ENCODE results near the gene BEAN1. TPM values are rescaled to one million over a fixed set of nuclear protein-coding genes. Genes with fewer than 3 reads are reported as not detected.

The BEAN1 gene
- total and polyA plus RNA-seq, 12 donors: 0.26 to 9.6 (median 2.0) TPM

DNA sequence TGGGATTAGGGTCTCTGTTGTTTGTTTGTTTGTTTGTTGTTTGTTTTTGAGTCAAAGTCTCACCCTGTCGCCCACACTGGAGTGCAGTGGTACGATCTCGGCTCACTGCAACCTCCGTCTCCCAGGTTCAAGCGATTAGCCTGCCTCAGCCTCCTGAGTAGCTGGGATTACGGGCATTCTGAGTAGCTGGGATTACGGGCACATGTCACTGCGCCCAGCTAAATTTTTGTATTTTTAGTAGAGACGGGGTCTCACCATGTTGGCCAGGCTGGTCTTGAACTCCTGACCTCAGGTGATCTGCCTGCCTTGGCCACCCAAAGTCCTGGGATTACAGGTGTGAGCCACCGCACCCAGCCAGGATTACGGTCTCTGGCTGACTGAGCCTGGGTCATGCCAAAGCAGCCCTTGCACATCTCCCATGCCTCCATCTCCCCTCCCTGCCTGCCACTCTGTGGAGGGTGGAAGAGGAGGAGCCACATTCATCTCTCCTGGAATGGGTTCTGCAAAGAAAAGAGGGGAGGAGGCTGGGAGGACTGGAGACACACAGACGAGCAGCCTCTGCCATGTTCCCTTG, 59.2 kb downstream of the BEAN1 start:
- Histone ChIP-seq H3K27ac (peak overlapping the region in 5 of 10 donors; percentile 9 to 72 (median 37)), H3K4me3 (no peak overlapping the region), H3K36me3 (peaks cover 0 to 2% (median 0%) of the 10 kb centered on the region in 9 donors), H3K9me3 (peaks cover 0 to 5% (median 0%) of the 10 kb centered on the region in 11 donors), H3K27me3 (no peaks in the 10 kb centered on the region), H3K4me1 (peaks cover 0 to 34% (median 17%) of the 10 kb centered on the region in 9 donors)
- intact Hi-C loops (cut with DNase I): loop anchor here in 3 of 10 donors (10.0 kb wide), 3 partner anchors 69 to 141 kb away; partner anchors contain the start of genes CKLF (in 1 of the 3), CMTM3 (in 1 of the 3) and TK2 (in 1 of the 3)
- ATAC-seq: no peak
- no peak for DNase-seq
- 94 to 95% methylated on average over 12 of the region's 12 CpGs for WGBS, 2 donors
- no peak for TF ChIP-seq CTCF (IDR thresholded peaks at IDR 0.05)

GRCh38 chr16:66486773-66487579, 59.9 kb downstream of the BEAN1 start:
- H3K4me1 ChIP-seq: peaks cover 0 to 34% (median 17%) of the 10 kb centered on the region in 9 donors
- no peak for TF ChIP-seq CTCF (IDR thresholded peaks at IDR 0.05)
- H3K4me3 ChIP-seq: no peak overlapping the region
- peak overlapping the region in 5 of 10 donors; percentile 9 to 72 (median 37) for H3K27ac ChIP-seq
- ATAC-seq (peak; percentile 14 to 63 (median 44)), DNase-seq (peak in 1 of 2 donors; percentile 38)
- H3K27me3 ChIP-seq: no peaks in the 10 kb centered on the region
- WGBS, 2 donors: 66 to 74% methylated on average over 3 of the region's 3 CpGs
- peaks cover 0 to 2% (median 0%) of the 10 kb centered on the region in 9 donors for H3K36me3 ChIP-seq
- intact Hi-C loops (cut with DNase I): loop anchor here in 3 of 10 donors (10.0 kb wide), 3 partner anchors 68 to 142 kb away; partner anchors contain the start of genes CKLF (in 1 of the 3), CMTM3 (in 1 of the 3) and TK2 (in 1 of the 3)
- H3K9me3 ChIP-seq: peaks cover 0 to 5% (median 0%) of the 10 kb centered on the region in 11 donors

GRCh38 chr16:66487580-66488275, 60.6 kb downstream of the BEAN1 start:
- Histone ChIP-seq H3K4me1 (peaks cover 0 to 34% (median 17%) of the 10 kb centered on the region in 9 donors), H3K9me3 (peaks cover 0 to 5% (median 0%) of the 10 kb centered on the region in 11 donors), H3K27me3 (no peaks in the 10 kb centered on the region), H3K27ac (peak overlapping the region in 2 of 10 donors; percentile 58 to 72), H3K4me3 (no peak overlapping the region), H3K36me3 (peaks cover 0 to 2% (median 0%) of the 10 kb centered on the region in 9 donors)
- WGBS, 2 donors: 88 to 89% methylated on average over 5 of the region's 5 CpGs
- DNase-seq (no peak), ATAC-seq (no peak)
- TF ChIP-seq CTCF (IDR thresholded peaks at IDR 0.05): no peak
- intact Hi-C loops (cut with DNase I): loop anchor here in 3 of 10 donors (10.0 kb wide), 3 partner anchors 67 to 143 kb away; partner anchors contain the start of genes CKLF (in 1 of the 3), CMTM3 (in 1 of the 3) and TK2 (in 1 of the 3)

All from heart right ventricle (tissue), 16 donors.